NCI-H2171 (cell line): ENCODE data around the gene PLEKHA1.

Source experiments
- DNase-seq: peaks from one replicate; lab custom pipeline; 2025; lab: John Stamatoyannopoulos, UW

The PLEKHA1 gene

GRCh38 chr10:122480146-122480833, 105.8 kb downstream of the PLEKHA1 start:
- DNase-seq, result no peak

- no peak for DNase-seq
Observed at GRCh38 chr10:122481296-122482056, 107.0 kb downstream of the PLEKHA1 start.
